WTC11 (cell line): ENCODE measurements around the gene HRAS. TPM values are rescaled to one million over a fixed set of nuclear protein-coding genes. Genes with fewer than 3 reads are reported as not detected.

ENCODE experiments used
- ATAC-seq: fragments of 200-7000 bp; cut with Tn5 transposase; 2 replicates; pipeline ENCODE4 v1.10.0; 2021; ENCODE audit warnings: mild to moderate bottlenecking, moderate library complexity
- CTCF ChIA-PET: fragments of 300-600 bp; sonication (Branson Sonifier 250); formaldehyde crosslinking; loops from one replicate; lab custom pipeline; 2021; ENCODE audit warnings: antibody characterized with exemption; lab: Charles Lee
- POLR2A ChIA-PET: fragments of 350-600 bp; sonication (Branson Sonifier 250); formaldehyde crosslinking; loops from one replicate; lab custom pipeline; 2021; ENCODE audit warnings: antibody characterized with exemption; lab: Charles Lee
- DNase-seq: peaks from one replicate; pipeline ENCODE4 v3.0.0; 2021; ENCODE audit warnings: low spot score
- H3K27ac Mint-ChIP-seq: 2 replicates; pipeline ENCODE4 v1.8.0; 2021; ENCODE audit warnings: mixed read lengths
- H3K27me3 Mint-ChIP-seq: 2 replicates; pipeline ENCODE4 v1.8.0; 2021; ENCODE audit warnings: low read depth, mild to moderate bottlenecking, moderate library complexity, mixed read lengths
- H3K36me3 Mint-ChIP-seq: 2 replicates; pipeline ENCODE4 v1.8.0; 2021; ENCODE audit warnings: mixed read lengths
- H3K4me1 Mint-ChIP-seq: 2 replicates; pipeline ENCODE4 v1.8.0; 2022; ENCODE audit warnings: mixed read lengths
- H3K4me3 Mint-ChIP-seq: 2 replicates; pipeline ENCODE4 v1.8.0; 2021; ENCODE audit warnings: mild to moderate bottlenecking, moderate library complexity, mixed read lengths
- H3K9me3 Mint-ChIP-seq: 2 replicates; pipeline ENCODE4 v1.8.0; 2021; ENCODE audit warnings: mixed read lengths
- CREB1 ChIP-seq: sonication (generic); formaldehyde crosslinking; IDR thresholded peaks from 2 replicates; pipeline ENCODE4 v1.8.0; 2023; ENCODE audit warnings: mild to moderate bottlenecking, missing genetic modification reagents
- ESRRA ChIP-seq: sonication (generic); formaldehyde crosslinking; IDR thresholded peaks from 2 replicates; pipeline ENCODE4 v1.8.1; 2022; ENCODE audit warnings: mild to moderate bottlenecking, missing genetic modification reagents, borderline replicate concordance
- FOXJ3 ChIP-seq: sonication (generic); formaldehyde crosslinking; IDR thresholded peaks from 2 replicates; pipeline ENCODE4 v1.9.0; 2021; ENCODE audit warnings: missing genetic modification reagents, mild to moderate bottlenecking, borderline replicate concordance
- FOXP1 ChIP-seq: sonication (generic); formaldehyde crosslinking; IDR thresholded peaks from 2 replicates; pipeline ENCODE4 v1.8.0; 2022; ENCODE audit warnings: missing genetic modification reagents, mild to moderate bottlenecking, moderate library complexity, borderline replicate concordance
- HMGA2 ChIP-seq: fragments of 250-450 bp; sonication (Bioruptor Pico); IDR thresholded peaks from 2 replicates; pipeline ENCODE4 v1.4.0; 2021; ENCODE audit warnings: mild to moderate bottlenecking, moderate library complexity
- JAZF1 ChIP-seq: fragments of 250-450 bp; sonication (Bioruptor Pico); IDR thresholded peaks from 2 replicates; pipeline ENCODE4 v1.9.0; 2021; ENCODE audit warnings: moderate library complexity, mild to moderate bottlenecking, inconsistent platforms
- KAT7 ChIP-seq: sonication (generic); formaldehyde crosslinking; IDR thresholded peaks from 2 replicates; pipeline ENCODE4 v1.8.1; 2023; ENCODE audit warnings: missing genetic modification reagents, mild to moderate bottlenecking, borderline replicate concordance
- NFATC4 ChIP-seq: fragments of 250-450 bp; sonication (Bioruptor Pico); IDR thresholded peaks from 2 replicates; pipeline ENCODE4 v1.9.0; 2021; ENCODE audit warnings: mild to moderate bottlenecking
- NFYB ChIP-seq: sonication (generic); formaldehyde crosslinking; conservative IDR thresholded peaks from 2 replicates; pipeline ENCODE4 v1.8.0; 2022; ENCODE audit warnings: low read depth, missing genetic modification reagents
- RELA ChIP-seq: sonication (generic); formaldehyde crosslinking; IDR thresholded peaks from 2 replicates; pipeline ENCODE4 v1.8.1; 2022; ENCODE audit warnings: missing genetic modification reagents, mild to moderate bottlenecking, borderline replicate concordance
- SMAD4 ChIP-seq: sonication (generic); formaldehyde crosslinking; IDR thresholded peaks from 2 replicates; pipeline ENCODE4 v1.8.0; 2022; ENCODE audit warnings: mild to moderate bottlenecking, missing genetic modification reagents
- TP53 ChIP-seq: sonication (generic); formaldehyde crosslinking; IDR thresholded peaks from 2 replicates; pipeline ENCODE4 v1.8.1; 2023; ENCODE audit warnings: mild to moderate bottlenecking, missing genetic modification reagents
- ZNF121 ChIP-seq: sonication (generic); formaldehyde crosslinking; IDR thresholded peaks from 2 replicates; pipeline ENCODE4 v1.8.0; 2023; ENCODE audit warnings: missing genetic modification reagents
- ZNF416 ChIP-seq: fragments of 250-450 bp; sonication (Bioruptor Pico); IDR thresholded peaks from 2 replicates; pipeline ENCODE4 v1.9.0; 2021; ENCODE audit warnings: mild to moderate bottlenecking, inconsistent platforms
- ZNF671 ChIP-seq: fragments of 250-450 bp; sonication (Bioruptor Pico); IDR thresholded peaks from 2 replicates; pipeline ENCODE4 v1.8.0; 2021; ENCODE audit warnings: mild to moderate bottlenecking
- total RNA-seq: library from RNA; stranded (reverse); gene quantifications from 3 replicates; pipeline ENCODE4 v1.2.3, GENCODE V29; 2021
- TF ChIP-seq, protein P1 (sequence below): sonication (generic); formaldehyde crosslinking; IDR thresholded peaks from 2 replicates; pipeline ENCODE4 v1.8.1; 2023; ENCODE audit warnings: mild to moderate bottlenecking, missing genetic modification reagents, borderline replicate concordance
- TF ChIP-seq, protein P2 (sequence below): sonication (generic); formaldehyde crosslinking; IDR thresholded peaks from 2 replicates; pipeline ENCODE4 v1.8.0; 2022; ENCODE audit warnings: mild to moderate bottlenecking, missing genetic modification reagents
- TF ChIP-seq, protein P3 (sequence below): sonication (generic); formaldehyde crosslinking; IDR thresholded peaks from 2 replicates; pipeline ENCODE4 v1.8.1; 2023; ENCODE audit warnings: mild to moderate bottlenecking, missing genetic modification reagents
- TF ChIP-seq, protein P4 (sequence below): fragments of 200-600 bp; IDR thresholded peaks from 2 replicates; pipeline ENCODE4 v1.8.0; 2022; ENCODE audit warnings: antibody characterized with exemption

HRAS gene
- total RNA-seq, 1 experiment from 2014 or later = 62.4 TPM

DNA sequence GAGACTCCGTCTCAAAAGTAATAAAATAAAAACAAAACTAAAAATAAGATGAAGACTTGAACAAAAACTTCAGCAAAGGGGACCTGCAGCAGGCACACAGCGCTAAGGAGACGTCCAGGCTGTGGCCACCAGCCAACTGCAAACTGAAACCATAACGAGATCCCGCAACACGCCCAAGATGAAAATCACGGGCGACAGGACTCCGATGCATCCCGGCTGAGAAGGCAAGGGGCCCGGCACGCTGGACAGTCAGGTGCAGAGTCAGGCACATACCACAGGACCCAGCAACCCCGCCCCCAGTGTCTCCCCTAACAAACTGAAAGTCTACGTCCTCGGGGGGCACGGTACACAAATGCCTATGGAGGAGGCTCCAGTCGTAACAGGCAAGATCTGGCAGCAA lies 9.2 kb downstream of the HRAS start (continued):
- TF ChIP-seq ZNF121 (CRISPR knock-in tag) (no peak), ZNF416 (CRISPR knock-in tag) (no peak), ZNF671 (CRISPR knock-in tag) (no peak), KAT7 (CRISPR knock-in tag) (no peak)
- TF ChIP-seq, protein P1, sequence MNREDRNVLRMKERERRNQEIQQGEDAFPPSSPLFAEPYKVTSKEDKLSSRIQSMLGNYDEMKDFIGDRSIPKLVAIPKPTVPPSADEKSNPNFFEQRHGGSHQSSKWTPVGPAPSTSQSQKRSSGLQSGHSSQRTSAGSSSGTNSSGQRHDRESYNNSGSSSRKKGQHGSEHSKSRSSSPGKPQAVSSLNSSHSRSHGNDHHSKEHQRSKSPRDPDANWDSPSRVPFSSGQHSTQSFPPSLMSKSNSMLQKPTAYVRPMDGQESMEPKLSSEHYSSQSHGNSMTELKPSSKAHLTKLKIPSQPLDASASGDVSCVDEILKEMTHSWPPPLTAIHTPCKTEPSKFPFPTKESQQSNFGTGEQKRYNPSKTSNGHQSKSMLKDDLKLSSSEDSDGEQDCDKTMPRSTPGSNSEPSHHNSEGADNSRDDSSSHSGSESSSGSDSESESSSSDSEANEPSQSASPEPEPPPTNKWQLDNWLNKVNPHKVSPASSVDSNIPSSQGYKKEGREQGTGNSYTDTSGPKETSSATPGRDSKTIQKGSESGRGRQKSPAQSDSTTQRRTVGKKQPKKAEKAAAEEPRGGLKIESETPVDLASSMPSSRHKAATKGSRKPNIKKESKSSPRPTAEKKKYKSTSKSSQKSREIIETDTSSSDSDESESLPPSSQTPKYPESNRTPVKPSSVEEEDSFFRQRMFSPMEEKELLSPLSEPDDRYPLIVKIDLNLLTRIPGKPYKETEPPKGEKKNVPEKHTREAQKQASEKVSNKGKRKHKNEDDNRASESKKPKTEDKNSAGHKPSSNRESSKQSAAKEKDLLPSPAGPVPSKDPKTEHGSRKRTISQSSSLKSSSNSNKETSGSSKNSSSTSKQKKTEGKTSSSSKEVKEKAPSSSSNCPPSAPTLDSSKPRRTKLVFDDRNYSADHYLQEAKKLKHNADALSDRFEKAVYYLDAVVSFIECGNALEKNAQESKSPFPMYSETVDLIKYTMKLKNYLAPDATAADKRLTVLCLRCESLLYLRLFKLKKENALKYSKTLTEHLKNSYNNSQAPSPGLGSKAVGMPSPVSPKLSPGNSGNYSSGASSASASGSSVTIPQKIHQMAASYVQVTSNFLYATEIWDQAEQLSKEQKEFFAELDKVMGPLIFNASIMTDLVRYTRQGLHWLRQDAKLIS (CRISPR knock-in tag) = no peak
- TF ChIP-seq, all 79 proteins: peak for 0

DNA sequence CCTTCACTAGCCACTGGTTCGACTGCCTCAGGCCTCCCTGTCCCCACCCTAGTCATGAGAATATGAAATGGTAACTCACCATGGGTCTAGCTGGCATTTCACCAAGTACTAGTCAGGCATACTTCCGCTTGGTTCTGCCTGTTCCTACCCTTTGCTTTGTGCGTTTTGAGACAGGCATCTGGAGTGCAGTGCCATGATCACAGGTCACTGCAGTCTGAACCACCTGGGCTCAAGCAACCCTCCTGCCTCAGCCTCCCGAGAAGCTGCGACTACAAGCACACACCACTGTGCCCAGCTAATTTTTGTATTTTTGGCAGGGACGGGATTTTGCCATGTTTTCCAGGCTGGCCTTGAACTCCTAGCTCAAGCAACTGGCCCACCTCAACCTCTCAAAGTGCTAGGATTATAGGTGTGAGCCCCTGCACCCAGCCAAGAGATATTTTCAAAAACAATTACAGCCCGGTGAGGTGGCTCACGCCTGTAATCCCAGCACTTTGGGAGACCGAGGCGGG lies 14.1 kb downstream of the HRAS start:
- no peak for ATAC-seq
- Mint-ChIP-seq H3K4me1 (no peaks in the 10 kb centered on the region; the same call in 1 of the 2 replicates), H3K36me3 (peaks cover 23% of the 10 kb centered on the region), H3K4me3 (no peak overlapping the region), H3K27me3 (peaks cover 12% of the 10 kb centered on the region), H3K27ac (no peak overlapping the region), H3K9me3 (peaks cover 25% of the 10 kb centered on the region)
- ChIA-PET CTCF (interaction anchor here (1.3 kb wide), 1 partner anchor 8 kb away, joined by 3 read pairs; no protein-coding TSS in a partner anchor), POLR2A (no interaction called here)
- DNase-seq = no peak
- TF ChIP-seq, protein P2, sequence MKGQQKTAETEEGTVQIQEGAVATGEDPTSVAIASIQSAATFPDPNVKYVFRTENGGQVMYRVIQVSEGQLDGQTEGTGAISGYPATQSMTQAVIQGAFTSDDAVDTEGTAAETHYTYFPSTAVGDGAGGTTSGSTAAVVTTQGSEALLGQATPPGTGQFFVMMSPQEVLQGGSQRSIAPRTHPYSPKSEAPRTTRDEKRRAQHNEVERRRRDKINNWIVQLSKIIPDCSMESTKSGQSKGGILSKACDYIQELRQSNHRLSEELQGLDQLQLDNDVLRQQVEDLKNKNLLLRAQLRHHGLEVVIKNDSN (CRISPR knock-in tag) = no peak
- TF ChIP-seq CREB1 (CRISPR knock-in tag) (no peak), FOXJ3 (CRISPR knock-in tag) (no peak), HMGA2 (no peak), TP53 (CRISPR knock-in tag) (no peak), NFATC4 (CRISPR knock-in tag) (no peak), NFYB (CRISPR knock-in tag) (no peak), RELA (CRISPR knock-in tag) (no peak), ESRRA (CRISPR knock-in tag) (no peak), SMAD4 (CRISPR knock-in tag) (no peak)
- TF ChIP-seq, protein P3, sequence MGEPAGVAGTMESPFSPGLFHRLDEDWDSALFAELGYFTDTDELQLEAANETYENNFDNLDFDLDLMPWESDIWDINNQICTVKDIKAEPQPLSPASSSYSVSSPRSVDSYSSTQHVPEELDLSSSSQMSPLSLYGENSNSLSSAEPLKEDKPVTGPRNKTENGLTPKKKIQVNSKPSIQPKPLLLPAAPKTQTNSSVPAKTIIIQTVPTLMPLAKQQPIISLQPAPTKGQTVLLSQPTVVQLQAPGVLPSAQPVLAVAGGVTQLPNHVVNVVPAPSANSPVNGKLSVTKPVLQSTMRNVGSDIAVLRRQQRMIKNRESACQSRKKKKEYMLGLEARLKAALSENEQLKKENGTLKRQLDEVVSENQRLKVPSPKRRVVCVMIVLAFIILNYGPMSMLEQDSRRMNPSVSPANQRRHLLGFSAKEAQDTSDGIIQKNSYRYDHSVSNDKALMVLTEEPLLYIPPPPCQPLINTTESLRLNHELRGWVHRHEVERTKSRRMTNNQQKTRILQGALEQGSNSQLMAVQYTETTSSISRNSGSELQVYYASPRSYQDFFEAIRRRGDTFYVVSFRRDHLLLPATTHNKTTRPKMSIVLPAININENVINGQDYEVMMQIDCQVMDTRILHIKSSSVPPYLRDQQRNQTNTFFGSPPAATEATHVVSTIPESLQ = no peak

DNA sequence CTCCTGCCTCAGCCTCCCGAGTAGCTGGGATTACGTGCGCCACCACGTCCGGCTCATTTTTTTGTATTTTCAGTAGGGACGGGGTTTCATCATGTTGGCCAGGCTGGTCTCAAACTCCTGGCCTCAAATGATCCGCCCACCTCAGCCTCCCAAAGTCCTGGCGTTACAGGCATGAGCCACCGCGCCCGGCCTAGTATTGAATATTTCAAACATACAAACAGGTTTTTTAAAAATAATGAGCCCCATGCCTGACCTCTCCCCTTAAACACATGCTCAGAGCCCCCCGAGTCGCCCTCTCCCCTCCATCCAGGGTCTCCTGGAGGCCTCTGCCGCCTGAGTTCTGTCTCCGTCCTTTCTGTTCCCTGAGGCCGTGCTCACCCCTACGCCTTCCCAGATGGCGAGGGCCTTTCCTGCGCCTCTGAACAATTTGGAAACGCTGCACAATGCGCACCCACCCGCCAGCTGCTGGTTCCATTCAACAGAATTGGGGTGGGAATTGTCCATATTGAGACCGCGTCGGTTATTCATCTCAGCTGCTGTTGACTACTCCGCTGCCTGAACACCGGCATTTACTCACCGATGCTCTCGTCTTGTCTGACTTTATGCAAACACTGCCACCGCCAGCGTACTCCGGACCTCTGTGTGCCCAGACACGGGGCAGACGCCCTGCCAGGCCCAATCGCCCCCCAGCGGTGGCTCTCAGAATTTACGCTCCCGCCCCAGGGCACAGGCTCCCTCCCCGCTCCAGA lies 14.8 kb downstream of the HRAS start:
- Mint-ChIP-seq H3K9me3 (peaks cover 31% of the 10 kb centered on the region), H3K4me1 (no peaks in the 10 kb centered on the region; the same call in 1 of the 2 replicates), H3K36me3 (peaks cover 26% of the 10 kb centered on the region), H3K27me3 (peaks cover 10% of the 10 kb centered on the region), H3K4me3 (no peak overlapping the region), H3K27ac (no peak overlapping the region)
- ChIA-PET POLR2A (no interaction called here), CTCF (interaction anchor here (0.6 to 1.3 kb wide), 2 partner anchors 8 to 74 kb away, joined by 3 read pairs; no protein-coding TSS in a partner anchor)
- ATAC-seq (no peak), DNase-seq (peak; percentile 45)
- TF ChIP-seq FOXP1 (CRISPR knock-in tag) (no peak), JAZF1 (CRISPR knock-in tag) (no peak)
- TF ChIP-seq, protein P4, sequence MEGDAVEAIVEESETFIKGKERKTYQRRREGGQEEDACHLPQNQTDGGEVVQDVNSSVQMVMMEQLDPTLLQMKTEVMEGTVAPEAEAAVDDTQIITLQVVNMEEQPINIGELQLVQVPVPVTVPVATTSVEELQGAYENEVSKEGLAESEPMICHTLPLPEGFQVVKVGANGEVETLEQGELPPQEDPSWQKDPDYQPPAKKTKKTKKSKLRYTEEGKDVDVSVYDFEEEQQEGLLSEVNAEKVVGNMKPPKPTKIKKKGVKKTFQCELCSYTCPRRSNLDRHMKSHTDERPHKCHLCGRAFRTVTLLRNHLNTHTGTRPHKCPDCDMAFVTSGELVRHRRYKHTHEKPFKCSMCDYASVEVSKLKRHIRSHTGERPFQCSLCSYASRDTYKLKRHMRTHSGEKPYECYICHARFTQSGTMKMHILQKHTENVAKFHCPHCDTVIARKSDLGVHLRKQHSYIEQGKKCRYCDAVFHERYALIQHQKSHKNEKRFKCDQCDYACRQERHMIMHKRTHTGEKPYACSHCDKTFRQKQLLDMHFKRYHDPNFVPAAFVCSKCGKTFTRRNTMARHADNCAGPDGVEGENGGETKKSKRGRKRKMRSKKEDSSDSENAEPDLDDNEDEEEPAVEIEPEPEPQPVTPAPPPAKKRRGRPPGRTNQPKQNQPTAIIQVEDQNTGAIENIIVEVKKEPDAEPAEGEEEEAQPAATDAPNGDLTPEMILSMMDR = peak; percentile 53
